AG04449 (cell line): ENCODE data around the gene APBB1IP.
"Not testable (repeated sequence)": the region's sequence is repeated elsewhere in the genome, so short reads cannot be mapped to it uniquely, and the experiment has no call there.

Experiments
- CTCF ChIA-PET: fragments of 350-600 bp; formaldehyde crosslinking; extraction: SDS; loops from one replicate; lab custom pipeline; 2021; ENCODE audit warnings: antibody characterized with exemption; lab: Yijun Ruan, JAX
- POLR2A ChIA-PET: fragments of 400-600, 350-600 bp; formaldehyde crosslinking; extraction: SDS; loops from one replicate; lab custom pipeline; 2020; ENCODE audit warnings: antibody characterized with exemption, inconsistent platforms; lab: Yijun Ruan, JAX
- DNase-seq: peaks from one replicate; pipeline ENCODE4 v3.0.0-alpha.2; 2010; ENCODE audit warnings: low read depth, low spot score
- H3K4me3 ChIP-seq: 2 replicates; pipeline ENCODE4 v1.5.1; 2011; ENCODE audit warnings: low read depth, mild to moderate bottlenecking, control low read depth, low read length
- CTCF ChIP-seq: IDR thresholded peaks from one replicate; pipeline ENCODE4 v1.5.1; 2011; ENCODE audit warnings: mild to moderate bottlenecking, moderate library complexity, low read length, control low read depth, inconsistent platforms; ENCODE audit not compliant: insufficient read depth; ENCODE audit errors: missing control alignments

Gene APBB1IP

GRCh38 chr10:26586211-26586610 lies 148.1 kb downstream of the APBB1IP start:
- ChIA-PET CTCF (no interaction called here), POLR2A (no interaction called here)
- no peak overlapping the region for H3K4me3 ChIP-seq
- TF ChIP-seq CTCF: no peak
- DNase-seq: no peak

GRCh38 chr10:26588611-26589010 lies 150.5 kb downstream of the APBB1IP start:
- no peak for TF ChIP-seq CTCF
- DNase-seq: no peak
- H3K4me3 ChIP-seq: no peak overlapping the region
- ChIA-PET POLR2A (no interaction called here), CTCF (no interaction called here)

GRCh38 chr10:26589813-26590212 lies 151.7 kb downstream of the APBB1IP start:
- H3K4me3 ChIP-seq, DNase-seq, POLR2A ChIA-PET: not testable (repeated sequence)
- CTCF ChIA-PET: interaction anchor here (1.3 kb wide), 1 partner anchor 292 kb away, joined by 3 read pairs; no protein-coding TSS in a partner anchor

- DNase-seq: no peak
- TF ChIP-seq CTCF: no peak
- ChIA-PET CTCF (no interaction called here), POLR2A (no interaction called here)
- no peak overlapping the region for H3K4me3 ChIP-seq
Measured at GRCh38 chr10:26593896-26594295, 155.8 kb downstream of the APBB1IP start.

- POLR2A ChIA-PET, H3K4me3 ChIP-seq, DNase-seq: not testable (repeated sequence)
- CTCF ChIA-PET: interaction anchor here (1.4 to 2.3 kb wide), 2 partner anchors 15 to 279 kb away, joined by 3 to 6 read pairs; no protein-coding TSS in a partner anchor
Measured at GRCh38 chr10:26603283-26603682, 165.1 kb downstream of the APBB1IP start.

GRCh38 chr10:26604320-26605093 lies 166.4 kb downstream of the APBB1IP start:
- not testable (repeated sequence) for DNase-seq

GRCh38 chr10:26606389-26606877 lies 168.3 kb downstream of the APBB1IP start:
- CTCF ChIA-PET: interaction anchor here (0.6 to 1.5 kb wide), 2 partner anchors 273 to 409 kb away, joined by 3 read pairs; no protein-coding TSS in a partner anchor
- H3K4me3 ChIP-seq, DNase-seq, POLR2A ChIA-PET: not testable (repeated sequence)

More at GRCh38 chr10:26604320-26605093, 166.4 kb downstream of the APBB1IP start:
- POLR2A ChIA-PET, H3K4me3 ChIP-seq: not testable (repeated sequence)
- CTCF ChIA-PET: interaction anchor here (0.9 to 2.3 kb wide), 3 partner anchors 14 to 278 kb away, joined by 3 to 6 read pairs (median 3); no protein-coding TSS in a partner anchor

GRCh38 chr10:26612151-26612915 lies 174.2 kb downstream of the APBB1IP start:
- H3K4me3 ChIP-seq: no peak overlapping the region
- no peak for TF ChIP-seq CTCF
- DNase-seq: no peak
- CTCF ChIA-PET: interaction anchor here (1.2 kb wide), 1 partner anchor 271 kb away, joined by 3 read pairs; no protein-coding TSS in a partner anchor
- POLR2A ChIA-PET: no interaction called here
